ENCODE measurements around the gene FKBP7.

FKBP7 gene

DNA sequence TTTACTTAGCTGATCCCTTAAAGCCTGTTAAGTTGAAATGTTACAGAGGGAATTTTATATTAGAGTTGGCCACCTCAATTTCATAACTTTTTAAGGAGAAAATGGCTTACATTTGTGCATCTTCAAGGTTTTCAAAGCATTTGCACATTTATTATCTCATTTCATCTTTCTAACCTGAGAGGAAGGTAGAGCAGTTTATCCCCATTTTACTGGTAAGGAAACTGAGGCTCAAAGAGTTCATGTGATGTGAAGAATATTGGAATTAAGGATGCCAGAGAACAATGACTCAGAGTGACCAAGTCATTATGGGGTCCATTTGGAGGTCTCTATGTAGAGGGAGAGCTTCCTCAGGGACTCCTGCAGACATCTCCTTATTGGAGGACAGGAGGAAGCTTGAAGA, 62.4 kb downstream of the FKBP7 start:
- Histone ChIP-seq H3K36me3 (ENCODE audit: control insufficient read depth in 5 of 5, insufficient read depth in 5 of 5, low read length in 5 of 5) (peaks cover 0 to under 1% (median 0%) of the 10 kb centered on the region in 5 donors), H3K27ac (ENCODE audit: low read depth, low read length) (no peak overlapping the region), H3K27me3 (ENCODE audit: control insufficient read depth in 5 of 5, insufficient read depth in 4 of 5, low read length in 5 of 5) (no peaks in the 10 kb centered on the region), H3K9me3 (ENCODE audit: control insufficient read depth in 5 of 5, low read length in 5 of 5) (no peaks in the 10 kb centered on the region), H3K4me1 (ENCODE audit: control insufficient read depth in 5 of 5, insufficient read depth in 5 of 5, low read length in 5 of 5) (peaks cover 0 to 26% (median 19%) of the 10 kb centered on the region in 5 donors), H3K9ac (ENCODE audit: low read length in 5 of 5) (no peak overlapping the region), H3K4me3 (ENCODE audit: low read depth in 1 of 5, low read length in 5 of 5) (no peak overlapping the region)

DNA sequence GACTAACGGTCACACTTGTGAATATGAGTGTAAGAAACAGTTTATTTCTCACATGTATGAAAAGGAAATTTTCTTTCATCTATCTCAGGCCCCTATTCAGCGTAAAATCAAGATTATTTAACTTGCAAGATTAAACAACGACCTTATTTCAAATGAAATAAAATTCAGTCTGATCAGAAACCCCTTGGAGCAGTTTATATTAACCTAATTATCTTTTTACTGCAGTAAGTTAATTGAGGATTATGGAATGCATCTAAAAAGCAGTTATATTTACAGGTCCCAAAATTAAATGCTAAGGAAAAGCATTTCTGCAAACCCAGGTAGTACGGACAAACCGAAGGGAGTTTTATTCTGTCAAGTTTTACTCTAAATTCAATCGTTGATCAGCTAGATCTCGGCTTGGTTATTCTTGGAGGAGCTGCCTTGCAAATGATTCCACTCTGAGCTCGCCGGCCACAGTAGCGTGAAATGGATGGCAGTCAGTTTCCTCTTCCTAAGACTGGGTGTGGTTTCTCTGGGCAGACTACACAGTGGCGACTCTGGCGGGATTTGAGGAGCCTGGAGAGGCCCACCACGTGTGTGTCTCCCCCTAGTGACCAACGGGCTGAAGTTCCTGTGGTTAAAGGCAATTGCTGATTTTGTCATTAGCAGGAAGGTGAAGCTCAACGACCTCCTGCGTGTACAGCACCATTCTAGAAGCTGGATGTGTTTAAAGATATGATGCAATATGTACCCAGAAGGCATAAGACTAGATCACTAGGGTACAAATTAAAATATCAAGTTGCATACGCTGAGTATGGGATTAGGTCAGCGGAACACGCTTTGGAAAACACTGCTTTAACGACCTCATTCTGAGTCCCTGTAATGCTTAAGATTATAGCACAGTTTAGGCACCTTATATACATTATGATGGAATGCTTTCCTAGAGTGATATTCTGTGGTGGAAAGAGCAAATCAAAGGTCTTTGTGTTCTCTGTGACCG, 63.8 kb downstream of the FKBP7 start:
- H3K36me3 ChIP-seq (ENCODE audit: control insufficient read depth in 5 of 5, insufficient read depth in 5 of 5, low read length in 5 of 5) = no peaks in the 10 kb centered on the region
- H3K27ac ChIP-seq (ENCODE audit: low read depth, low read length) = peak overlapping the region; percentile 71
- H3K27me3 ChIP-seq (ENCODE audit: control insufficient read depth in 5 of 5, insufficient read depth in 4 of 5, low read length in 5 of 5) = no peaks in the 10 kb centered on the region
- H3K4me1 ChIP-seq (ENCODE audit: control insufficient read depth in 5 of 5, insufficient read depth in 5 of 5, low read length in 5 of 5) = peaks cover 0 to 21% (median 17%) of the 10 kb centered on the region in 5 donors
- peak overlapping the region; percentile 59 to 82 (median 73) for H3K4me3 ChIP-seq (ENCODE audit: low read depth in 1 of 5, low read length in 5 of 5)
- H3K9ac ChIP-seq (ENCODE audit: low read length in 5 of 5) = peak overlapping the region; percentile 42 to 95 (median 90)
- H3K9me3 ChIP-seq (ENCODE audit: control insufficient read depth in 5 of 5, low read length in 5 of 5) = no peaks in the 10 kb centered on the region
